NCI-H1694 (cell line): Measurements from ENCODE around the gene MATN4.

ENCODE experiments used
- DNase-seq: peaks from one replicate; lab custom pipeline; 2025; lab: John Stamatoyannopoulos, UW

The MATN4 gene

GRCh38 chr20:45289942-45290676, 18.0 kb downstream of the MATN4 start:
- no peak for DNase-seq

- DNase-seq = no peak
These were observed 19.2 kb downstream of the MATN4 start for GRCh38 chr20:45288860-45289259.

GRCh38 chr20:45288376-45288775, 19.7 kb downstream of the MATN4 start:
- no peak for DNase-seq

GRCh38 chr20:45283551-45284057, 24.5 kb downstream of the MATN4 start:
- no peak for DNase-seq

- no peak for DNase-seq
These were observed 25.2 kb downstream of the MATN4 start for GRCh38 chr20:45282700-45283550.

GRCh38 chr20:45279992-45280391, 28.1 kb downstream of the MATN4 start:
- DNase-seq = no peak

- DNase-seq = no peak
These were observed 32.8 kb downstream of the MATN4 start for GRCh38 chr20:45275338-45275737.

GRCh38 chr20:45269754-45270270, 38.3 kb downstream of the MATN4 start:
- no peak for DNase-seq

GRCh38 chr20:45269056-45269455, 39.0 kb downstream of the MATN4 start:
- no peak for DNase-seq

GRCh38 chr20:45268531-45268930, 39.6 kb downstream of the MATN4 start:
- DNase-seq = no peak

GRCh38 chr20:45266977-45267376, 41.1 kb downstream of the MATN4 start:
- no peak for DNase-seq

- DNase-seq = no peak
These were observed 44.4 kb downstream of the MATN4 start for GRCh38 chr20:45263556-45264266.

GRCh38 chr20:45258664-45259063, 49.4 kb downstream of the MATN4 start:
- DNase-seq = no peak

- DNase-seq = no peak
These were observed 49.8 kb downstream of the MATN4 start for GRCh38 chr20:45258259-45258658.

GRCh38 chr20:45257711-45258110, 50.4 kb downstream of the MATN4 start:
- DNase-seq = no peak

- no peak for DNase-seq
These were observed 50.9 kb downstream of the MATN4 start for GRCh38 chr20:45257161-45257560.

GRCh38 chr20:45254383-45255262, 53.5 kb downstream of the MATN4 start, which contains the start of gene SLPI:
SLPI (minus strand) TSS chr20:45254564; CDS start chr20:45254543, 21 bp downstream.
- no peak for DNase-seq

- DNase-seq = no peak
These were observed 54.8 kb downstream of the MATN4 start for GRCh38 chr20:45253261-45253660.

- DNase-seq = no peak
These were observed 56.1 kb downstream of the MATN4 start for GRCh38 chr20:45251884-45252560.

- no peak for DNase-seq
These were observed 59.5 kb downstream of the MATN4 start for GRCh38 chr20:45248609-45249008.
